Measurements from ENCODE around the gene C1orf232. TPM values are rescaled to one million over a fixed set of nuclear protein-coding genes. Genes with fewer than 3 reads are reported as not detected.

C1orf232 gene
- total and polyA plus RNA-seq, 2 donors (not counting 3 experiments of a cell fraction or from before 2014, with no cell fraction given) = not detected

DNA sequence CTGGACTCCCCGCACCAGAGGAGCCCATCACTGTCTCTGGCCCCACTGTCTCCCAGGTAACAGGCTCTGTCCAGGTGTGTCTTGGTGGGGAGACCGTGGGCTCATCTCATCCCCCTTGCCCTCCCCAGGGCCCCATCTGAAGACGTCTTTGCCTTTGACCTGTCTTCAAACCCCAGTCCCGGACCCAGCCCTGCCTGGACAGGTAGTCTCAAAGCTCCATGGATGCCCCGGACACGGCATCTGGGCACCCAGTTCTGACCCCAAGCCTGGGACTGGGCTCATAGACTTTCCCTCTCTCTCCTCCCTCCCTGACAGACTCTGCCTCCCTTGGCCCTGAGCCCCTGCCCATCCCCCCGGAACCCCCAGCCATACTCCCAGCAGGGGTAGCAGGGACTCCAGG is 15.3 kb upstream of the C1orf232 start:
- no TSS peak for BruUV-seq (replicated peaks)
- POLR2A ChIA-PET = no interaction called here
- CTCF ChIA-PET = interaction anchor here (1.6 kb wide), 1 partner anchor 14 kb away, joined by 6 read pairs; the partner anchor contains the start of gene ZNF593

DNA sequence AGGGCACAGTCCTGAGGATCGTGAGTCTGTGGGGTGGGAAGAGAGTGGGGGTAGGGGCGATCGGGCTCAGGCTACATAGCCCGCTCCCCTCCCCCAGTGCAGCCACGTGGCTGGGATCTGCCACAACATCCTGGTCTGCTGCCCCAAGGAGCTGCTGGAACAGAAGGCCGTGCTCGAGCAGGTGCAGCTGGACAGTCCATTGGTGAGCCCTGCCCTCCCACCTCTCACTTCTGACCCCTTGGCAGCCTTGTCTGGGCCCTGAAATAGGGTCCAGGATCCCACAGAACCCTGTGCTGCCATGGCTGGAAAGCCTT is 13.6 kb upstream of the C1orf232 start:
- TF ChIP-seq POLR2A (IDR thresholded peaks at IDR 0.05; ENCODE audit: low read depth, low read length) = no peak
- no peak for TF ChIP-seq MYC (IDR thresholded peaks at IDR 0.05; ENCODE audit: low read depth, low read length)
- no peak for TF ChIP-seq POLR2AphosphoS5 (IDR thresholded peaks at IDR 0.05; ENCODE audit: insufficient read depth, low read depth, low read length)
- TF ChIP-seq, protein P1, sequence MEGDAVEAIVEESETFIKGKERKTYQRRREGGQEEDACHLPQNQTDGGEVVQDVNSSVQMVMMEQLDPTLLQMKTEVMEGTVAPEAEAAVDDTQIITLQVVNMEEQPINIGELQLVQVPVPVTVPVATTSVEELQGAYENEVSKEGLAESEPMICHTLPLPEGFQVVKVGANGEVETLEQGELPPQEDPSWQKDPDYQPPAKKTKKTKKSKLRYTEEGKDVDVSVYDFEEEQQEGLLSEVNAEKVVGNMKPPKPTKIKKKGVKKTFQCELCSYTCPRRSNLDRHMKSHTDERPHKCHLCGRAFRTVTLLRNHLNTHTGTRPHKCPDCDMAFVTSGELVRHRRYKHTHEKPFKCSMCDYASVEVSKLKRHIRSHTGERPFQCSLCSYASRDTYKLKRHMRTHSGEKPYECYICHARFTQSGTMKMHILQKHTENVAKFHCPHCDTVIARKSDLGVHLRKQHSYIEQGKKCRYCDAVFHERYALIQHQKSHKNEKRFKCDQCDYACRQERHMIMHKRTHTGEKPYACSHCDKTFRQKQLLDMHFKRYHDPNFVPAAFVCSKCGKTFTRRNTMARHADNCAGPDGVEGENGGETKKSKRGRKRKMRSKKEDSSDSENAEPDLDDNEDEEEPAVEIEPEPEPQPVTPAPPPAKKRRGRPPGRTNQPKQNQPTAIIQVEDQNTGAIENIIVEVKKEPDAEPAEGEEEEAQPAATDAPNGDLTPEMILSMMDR (IDR thresholded peaks at IDR 0.05; ENCODE audit: extremely low read depth in 1 of 2, insufficient read depth in 1 of 2, low read depth in 1 of 2, low read length in 2 of 2) = no peak
- TF ChIP-seq, protein P2, sequence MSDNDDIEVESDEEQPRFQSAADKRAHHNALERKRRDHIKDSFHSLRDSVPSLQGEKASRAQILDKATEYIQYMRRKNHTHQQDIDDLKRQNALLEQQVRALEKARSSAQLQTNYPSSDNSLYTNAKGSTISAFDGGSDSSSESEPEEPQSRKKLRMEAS (IDR thresholded peaks at IDR 0.05; ENCODE audit: insufficient read depth, insufficient read length) = no peak
- no peak for TF ChIP-seq GATA2 (IDR thresholded peaks at IDR 0.05; ENCODE audit: insufficient read depth, insufficient read length, low read depth, low read length)
- no peak for TF ChIP-seq EZH2 (IDR thresholded peaks at IDR 0.05; ENCODE audit: borderline replicate concordance, low read depth, low read length, severe bottlenecking)
- no peak for TF ChIP-seq FOS (IDR thresholded peaks at IDR 0.05; ENCODE audit: borderline replicate concordance, insufficient read depth, low read length)
- TF ChIP-seq JUN (IDR thresholded peaks at IDR 0.05; ENCODE audit: borderline replicate concordance, insufficient read depth, insufficient read length, low read depth) = no peak
- BruUV-seq (replicated peaks) = no TSS peak
- no peaks in the 10 kb centered on the region for H4K20me1 ChIP-seq (replicated peaks; ENCODE audit: control insufficient read depth, extremely low read depth, insufficient read depth, low read length)
- no peak for DNase-seq (ENCODE audit: low read depth, low spot score)
- POLR2A ChIA-PET = no interaction called here
- H3K9ac ChIP-seq (replicated peaks; ENCODE audit: extremely low read depth, insufficient read depth, low read length) = no peak overlapping the region
- no peaks in the 10 kb centered on the region for H3K36me3 ChIP-seq (ENCODE audit: control insufficient read depth in 2 of 2, extremely low read depth in 1 of 2, insufficient read depth in 2 of 2, low read length in 2 of 2)
- H3K4me2 ChIP-seq (ENCODE audit: insufficient read depth, low read length) = no peak overlapping the region
- H3K27me3 ChIP-seq (ENCODE audit: control insufficient read depth in 2 of 2, insufficient read depth in 2 of 2, low read length in 2 of 2) = no peaks in the 10 kb centered on the region
- no peak for FAIRE-seq
- no peak overlapping the region for H2AFZ ChIP-seq (ENCODE audit: low read depth, low read length)
- intact Hi-C loops (cut with micrococcal nuclease) (no loop called here), dilution Hi-C loops (cut with MboI; ENCODE audit: extremely low pct_ligation_motif_present, low sequenced_read_pairs) (no loop called here)
- CTCF ChIA-PET = interaction anchor here (1.0 kb wide), 1 partner anchor 52 kb away, joined by 3 read pairs; the partner anchor contains the start of gene CEP85
- H3K4me1 ChIP-seq (ENCODE audit: control insufficient read depth, extremely low read depth, insufficient read depth, low read length) = no peaks in the 10 kb centered on the region
- H3K9me1 ChIP-seq (replicated peaks; ENCODE audit: control insufficient read depth, extremely low read depth, insufficient read depth, low read length) = no peaks in the 10 kb centered on the region
- H3K79me2 ChIP-seq (ENCODE audit: control insufficient read depth, insufficient read depth, low read length) = no peaks in the 10 kb centered on the region
- no peak overlapping the region for H3K27ac ChIP-seq (ENCODE audit: insufficient read depth, low read depth, low read length)
- no peak overlapping the region for H3K4me3 ChIP-seq (replicated peaks in 1 of 3; ENCODE audit: insufficient read depth in 1 of 3, low read depth in 1 of 3, low read length in 3 of 3)
- H3K9me3 ChIP-seq (replicated peaks; ENCODE audit: control insufficient read depth, insufficient read depth, low read length) = no peaks in the 10 kb centered on the region

More for the DNA sequence above, 15.3 kb upstream of the C1orf232 start:
- no peak overlapping the region for H3K27ac ChIP-seq (ENCODE audit: insufficient read depth, low read depth, low read length)
- no peak overlapping the region for H2AFZ ChIP-seq (ENCODE audit: low read depth, low read length)
- H3K4me2 ChIP-seq (ENCODE audit: insufficient read depth, low read length) = no peak overlapping the region
- no peaks in the 10 kb centered on the region for H3K9me1 ChIP-seq (replicated peaks; ENCODE audit: control insufficient read depth, extremely low read depth, insufficient read depth, low read length)
- no peaks in the 10 kb centered on the region for H3K79me2 ChIP-seq (ENCODE audit: control insufficient read depth, insufficient read depth, low read length)
- no peak for DNase-seq (ENCODE audit: low read depth, low spot score)
- no peaks in the 10 kb centered on the region for H3K4me1 ChIP-seq (ENCODE audit: control insufficient read depth, extremely low read depth, insufficient read depth, low read length)
- H3K27me3 ChIP-seq (ENCODE audit: control insufficient read depth in 2 of 2, insufficient read depth in 2 of 2, low read length in 2 of 2) = no peaks in the 10 kb centered on the region
- TF ChIP-seq, protein P1 (IDR thresholded peaks at IDR 0.05; ENCODE audit: extremely low read depth in 1 of 2, insufficient read depth in 1 of 2, low read depth in 1 of 2, low read length in 2 of 2) = no peak
- TF ChIP-seq POLR2A (IDR thresholded peaks at IDR 0.05; ENCODE audit: low read depth, low read length) = no peak
- TF ChIP-seq, protein P2 (IDR thresholded peaks at IDR 0.05; ENCODE audit: insufficient read depth, insufficient read length) = no peak
- TF ChIP-seq GATA2 (IDR thresholded peaks at IDR 0.05; ENCODE audit: insufficient read depth, insufficient read length, low read depth, low read length) = no peak
- dilution Hi-C loops (cut with MboI; ENCODE audit: extremely low pct_ligation_motif_present, low sequenced_read_pairs) = no loop called here
- H3K4me3 ChIP-seq (replicated peaks in 1 of 3; ENCODE audit: insufficient read depth in 1 of 3, low read depth in 1 of 3, low read length in 3 of 3) = no peak overlapping the region
- H4K20me1 ChIP-seq (replicated peaks; ENCODE audit: control insufficient read depth, extremely low read depth, insufficient read depth, low read length) = no peaks in the 10 kb centered on the region
- H3K9me3 ChIP-seq (replicated peaks; ENCODE audit: control insufficient read depth, insufficient read depth, low read length) = no peaks in the 10 kb centered on the region
- FAIRE-seq = no peak
- no peaks in the 10 kb centered on the region for H3K36me3 ChIP-seq (ENCODE audit: control insufficient read depth in 2 of 2, extremely low read depth in 1 of 2, insufficient read depth in 2 of 2, low read length in 2 of 2)
- intact Hi-C loops (cut with micrococcal nuclease) = no loop called here
- H3K9ac ChIP-seq (replicated peaks; ENCODE audit: extremely low read depth, insufficient read depth, low read length) = no peak overlapping the region
